ENCODE results near the gene L1TD1. TPM values are rescaled to one million over a fixed set of nuclear protein-coding genes. Genes with fewer than 3 reads are reported as not detected.

L1TD1 gene
- total and polyA plus RNA-seq, 2 experiments from 2014 or later, result 283 to 628 TPM

- H3K27ac Mint-ChIP-seq, result peak overlapping the region; percentile 99
- Histone ChIP-seq H3K36me3 (ENCODE audit: insufficient read depth) (peaks cover 52% of the 10 kb centered on the region), H3K4me3 (peak overlapping the region; percentile 78)
These were observed 4.1 kb downstream of the L1TD1 start for GRCh38 chr1:62198781-62199125.

GRCh38 chr1:62207187-62207586 is 12.5 kb downstream of the L1TD1 start:
- peak overlapping the region; percentile 43; the same call in 1 of the 2 replicates for H3K27ac Mint-ChIP-seq

More at GRCh38 chr1:62198781-62199125, 4.1 kb downstream of the L1TD1 start:
- Histone ChIP-seq H3K79me2 (replicated peaks; ENCODE audit: insufficient read depth) (peaks cover 96% of the 10 kb centered on the region), H3K27ac (ENCODE audit: low read depth) (peak overlapping the region; percentile 94), H3F3A (replicated peaks; ENCODE audit: low read depth) (peaks cover 40% of the 10 kb centered on the region), H3K4me2 (peak overlapping the region; percentile 90), H4K20me1 (replicated peaks; ENCODE audit: insufficient read depth) (peaks cover 49% of the 10 kb centered on the region), H2AFZ (no peak overlapping the region), H3K9me2 (ENCODE audit: insufficient read depth) (no peaks in the 10 kb centered on the region), H3K4me1 (ENCODE audit: insufficient read depth) (peaks cover 53% of the 10 kb centered on the region), H3K27me3 (ENCODE audit: insufficient read depth) (no peaks in the 10 kb centered on the region)
- peaks cover 48% of the 10 kb centered on the region for H3K4me1 Mint-ChIP-seq
- DNase-seq (ENCODE audit: low spot score), result no peak
- peaks cover 95% of the 10 kb centered on the region for H3K36me3 Mint-ChIP-seq (ENCODE audit: low read depth)
- H3K27me3 Mint-ChIP-seq (ENCODE audit: insufficient read depth, low read depth, poor library complexity), result peaks cover 61% of the 10 kb centered on the region
- peak; percentile 8 for ATAC-seq
- H3K4me3 Mint-ChIP-seq, result peak overlapping the region; percentile 86
- peak; percentile 47; the same call in 1 of the 2 replicates for TF ChIP-seq POLR2AphosphoS5 (IDR thresholded peaks at IDR 0.05; ENCODE audit: low read depth)
- TF ChIP-seq CTCF (conservative IDR thresholded peaks at IDR 0.05; ENCODE audit: low read depth in 2 of 2), result no peak
- H3K9me3 Mint-ChIP-seq, result peaks cover 8% of the 10 kb centered on the region; the same call in 2 of the 3 replicates

More at GRCh38 chr1:62207187-62207586, 12.5 kb downstream of the L1TD1 start:
- TF ChIP-seq JUNB (IDR thresholded peaks at IDR 0.05; ENCODE audit: unreplicated experiment) (no peak), STAT1 (IDR thresholded peaks at IDR 0.05; ENCODE audit: unreplicated experiment) (no peak), ETS1 (IDR thresholded peaks at IDR 0.05) (no peak), ZNF114 (CRISPR knock-in tag; IDR thresholded peaks at IDR 0.05) (no peak), CREB1 (CRISPR knock-in tag; IDR thresholded peaks at IDR 0.05; ENCODE audit: low read depth) (no peak), EZH2 (IDR thresholded peaks at IDR 0.05; ENCODE audit: low read depth, unreplicated experiment) (no peak), NANOG (IDR thresholded peaks at IDR 0.05; ENCODE audit: borderline replicate concordance) (no peak), ZNF462 (CRISPR knock-in tag; IDR thresholded peaks at IDR 0.05) (no peak), EZH2phosphoT487 (IDR thresholded peaks at IDR 0.05; ENCODE audit: unreplicated experiment) (no peak)
- peaks cover 50% of the 10 kb centered on the region for H3K4me1 ChIP-seq (ENCODE audit: insufficient read depth)
- peaks cover 37% of the 10 kb centered on the region for H3K9me3 Mint-ChIP-seq
- H3K27me3 ChIP-seq (ENCODE audit: insufficient read depth), result no peaks in the 10 kb centered on the region
- no peak for ATAC-seq
- no peak for DNase-seq (ENCODE audit: low spot score)
- H3K4me3 ChIP-seq, result no peak overlapping the region
- H3K79me2 ChIP-seq (replicated peaks; ENCODE audit: insufficient read depth), result peaks cover 74% of the 10 kb centered on the region
- H2AFZ ChIP-seq, result no peak overlapping the region
- peaks cover 100% of the 10 kb centered on the region for H3K36me3 Mint-ChIP-seq (ENCODE audit: low read depth)
- peak overlapping the region; percentile 9; the same call in 1 of the 2 replicates for H3K4me2 ChIP-seq
- H3K27me3 Mint-ChIP-seq (ENCODE audit: insufficient read depth, low read depth, poor library complexity), result peaks cover 56% of the 10 kb centered on the region
- peak overlapping the region; percentile 48 for H3K27ac ChIP-seq (ENCODE audit: low read depth)
- H3K4me1 Mint-ChIP-seq, result peaks cover 52% of the 10 kb centered on the region
- peaks cover 90% of the 10 kb centered on the region for H3K36me3 ChIP-seq (ENCODE audit: insufficient read depth)
- peaks cover 78% of the 10 kb centered on the region for H3F3A ChIP-seq (replicated peaks; ENCODE audit: low read depth)
- no peaks in the 10 kb centered on the region for H3K9me2 ChIP-seq (ENCODE audit: insufficient read depth)
- peaks cover 79% of the 10 kb centered on the region for H4K20me1 ChIP-seq (replicated peaks; ENCODE audit: insufficient read depth)
- H3K4me3 Mint-ChIP-seq, result peak overlapping the region; percentile 16

Data from GM23338 (cell line).